Measurements from ENCODE around the gene FLAD1.
"Not testable (repeated sequence)": the region's sequence is repeated elsewhere in the genome, so short reads cannot be mapped to it uniquely, and the experiment has no call there.

The FLAD1 gene

GRCh38 chr1:154995301-154995983 is 12.3 kb downstream of the FLAD1 start:
- H3K27me3 ChIP-seq; H3K9me3 ChIP-seq; H3K4me3 ChIP-seq (ENCODE audit: low read depth, low read length); H3K4me1 ChIP-seq; H3K36me3 ChIP-seq: not testable (repeated sequence)
- TF ChIP-seq CTCF (IDR thresholded peaks at IDR 0.05; ENCODE audit: low read depth, low read length): peak; percentile 57
- peak; percentile 61 for DNase-seq

DNA sequence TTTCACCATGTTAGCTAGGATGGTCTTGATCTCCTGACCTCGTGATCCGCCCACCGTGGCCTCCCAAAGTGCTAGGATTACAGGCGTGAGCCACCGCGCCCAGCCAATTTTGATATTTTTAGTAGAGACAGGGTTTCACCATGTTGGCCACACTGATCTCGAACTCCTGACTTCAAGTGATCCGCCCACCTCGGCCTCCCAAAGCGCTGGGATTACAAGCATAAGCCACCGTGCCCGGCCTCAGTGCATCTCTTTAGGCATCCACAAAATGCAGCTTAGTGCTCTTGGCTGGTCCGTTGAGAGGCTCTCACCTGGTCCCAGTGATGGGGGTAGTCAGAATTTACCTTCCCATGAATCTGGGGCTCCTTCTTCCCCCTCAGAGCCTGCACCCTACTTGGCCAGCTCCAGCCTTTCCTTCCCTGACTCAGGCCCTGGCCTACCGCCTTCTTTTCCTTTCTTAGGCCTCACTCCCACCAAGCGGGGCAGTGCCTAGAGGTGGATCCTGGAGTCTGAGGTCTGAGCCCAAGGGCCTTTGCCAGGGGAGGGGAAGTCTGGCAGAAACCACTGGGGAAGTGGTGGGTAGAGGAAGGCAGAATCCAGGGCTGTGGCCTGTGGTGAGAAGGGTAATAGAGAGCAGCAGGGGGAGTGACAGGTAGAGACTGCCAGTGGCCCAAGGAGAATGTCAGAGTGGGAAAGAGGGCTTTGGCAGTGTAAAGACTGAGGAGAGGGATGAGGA is 14.0 kb downstream of the FLAD1 start:
- H3K4me3 ChIP-seq (ENCODE audit: low read depth, low read length): no peak overlapping the region
- H3K9me3 ChIP-seq: no peaks in the 10 kb centered on the region
- no peak for DNase-seq
- no peaks in the 10 kb centered on the region for H3K27me3 ChIP-seq
- no peak for TF ChIP-seq CTCF (IDR thresholded peaks at IDR 0.05; ENCODE audit: low read depth, low read length)
- peaks cover 3% of the 10 kb centered on the region; the same call in 1 of the 2 replicates for H3K4me1 ChIP-seq
- no peaks in the 10 kb centered on the region for H3K36me3 ChIP-seq

- peak; percentile 9; the same call in 1 of the 2 replicates for TF ChIP-seq CTCF (IDR thresholded peaks at IDR 0.05; ENCODE audit: low read depth, low read length)
- Histone ChIP-seq H3K27me3 (no peaks in the 10 kb centered on the region), H3K4me3 (ENCODE audit: low read depth, low read length) (no peak overlapping the region), H3K4me1 (peaks cover 3% of the 10 kb centered on the region; the same call in 1 of the 2 replicates), H3K9me3 (no peaks in the 10 kb centered on the region), H3K36me3 (no peaks in the 10 kb centered on the region)
- DNase-seq: no peak
Measured at GRCh38 chr1:154998201-154998780, 15.1 kb downstream of the FLAD1 start.

GRCh38 chr1:154998818-154999570 is 15.8 kb downstream of the FLAD1 start:
- no peaks in the 10 kb centered on the region for H3K27me3 ChIP-seq
- DNase-seq: peak; percentile 86
- TF ChIP-seq CTCF (IDR thresholded peaks at IDR 0.05; ENCODE audit: low read depth, low read length): peak; percentile 98
- peaks cover 3% of the 10 kb centered on the region; the same call in 1 of the 2 replicates for H3K4me1 ChIP-seq
- H3K36me3 ChIP-seq: no peaks in the 10 kb centered on the region
- no peaks in the 10 kb centered on the region for H3K9me3 ChIP-seq
- H3K4me3 ChIP-seq (ENCODE audit: low read depth, low read length): peak overlapping the region; percentile 59

- Histone ChIP-seq H3K9me3 (no peaks in the 10 kb centered on the region), H3K27me3 (no peaks in the 10 kb centered on the region), H3K4me1 (peaks cover 9% of the 10 kb centered on the region), H3K4me3 (ENCODE audit: low read depth, low read length) (peak overlapping the region; percentile 59), H3K36me3 (no peaks in the 10 kb centered on the region)
- no peak for TF ChIP-seq CTCF (IDR thresholded peaks at IDR 0.05; ENCODE audit: low read depth, low read length)
- DNase-seq: no peak
Measured at GRCh38 chr1:154999571-155000410, 16.6 kb downstream of the FLAD1 start.

Data from BE2C (cell line).